K562 (cell line): ENCODE data around the gene PALM3.

Experiments used
- CBFA2T3 ChIP-seq: fragments of 450-650 bp; IDR thresholded peaks from 2 replicates; pipeline ENCODE4 v1.6.1; 2017
- CREM ChIP-seq: IDR thresholded peaks from 2 replicates; pipeline ENCODE4 v1.6.1; 2014; ENCODE audit warnings: antibody characterized with exemption, low read depth
- ESRRA ChIP-seq: fragments of 450-650 bp; IDR thresholded peaks from 2 replicates; pipeline ENCODE4 v1.6.1; 2014; ENCODE audit warnings: low read depth, mild to moderate bottlenecking, moderate library complexity, borderline replicate concordance
- FOXK1 ChIP-seq: sonication (generic); formaldehyde crosslinking; IDR thresholded peaks from 2 replicates; pipeline ENCODE4 v1.8.0; 2022; ENCODE audit warnings: missing genetic modification reagents, mild to moderate bottlenecking, borderline replicate concordance
- HNRNPL ChIP-seq: fragments of 200-400 bp; formaldehyde crosslinking; IDR thresholded peaks from 2 replicates; pipeline ENCODE4 v1.6.1; 2017; ENCODE audit warnings: low read depth, mild to moderate bottlenecking, low read length
- PTTG1 ChIP-seq: fragments of 450-650 bp; IDR thresholded peaks from 2 replicates; pipeline ENCODE4 v1.6.1; 2016; ENCODE audit warnings: low read depth, mild to moderate bottlenecking, missing genetic modification characterization, missing compliant biosample characterization
- TF ChIP-seq, protein P1 (sequence below): fragments of 450-650 bp; formaldehyde crosslinking; IDR thresholded peaks from 2 replicates; pipeline ENCODE4 v1.4.0; 2020; ENCODE audit warnings: mild to moderate bottlenecking

DNA sequence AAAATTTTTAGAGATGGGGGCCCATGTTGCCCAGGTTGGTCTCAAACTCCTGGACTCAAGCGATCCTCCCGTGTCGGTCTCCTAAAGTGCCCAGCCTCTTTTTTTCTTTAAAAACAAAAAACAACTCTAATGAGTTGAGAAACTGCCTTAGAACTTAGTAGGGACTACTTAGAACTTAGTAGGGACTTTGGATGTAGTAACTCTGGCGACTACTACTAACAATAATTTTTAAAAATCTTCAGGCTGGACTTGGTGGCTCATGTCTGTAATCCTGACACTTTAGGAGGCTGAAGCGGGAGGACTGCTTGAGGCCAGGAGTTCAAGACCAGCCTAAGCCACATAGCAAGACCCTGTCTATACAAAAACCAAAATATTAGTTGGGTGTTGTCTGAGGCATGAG, 24.2 kb upstream of the PALM3 start:
- TF ChIP-seq CBFA2T3 (no peak), FOXK1 (CRISPR knock-in tag) (no peak), PTTG1 (tag) (no peak), CREM (no peak), HNRNPL (no peak), ESRRA (no peak)
- TF ChIP-seq, protein P1, sequence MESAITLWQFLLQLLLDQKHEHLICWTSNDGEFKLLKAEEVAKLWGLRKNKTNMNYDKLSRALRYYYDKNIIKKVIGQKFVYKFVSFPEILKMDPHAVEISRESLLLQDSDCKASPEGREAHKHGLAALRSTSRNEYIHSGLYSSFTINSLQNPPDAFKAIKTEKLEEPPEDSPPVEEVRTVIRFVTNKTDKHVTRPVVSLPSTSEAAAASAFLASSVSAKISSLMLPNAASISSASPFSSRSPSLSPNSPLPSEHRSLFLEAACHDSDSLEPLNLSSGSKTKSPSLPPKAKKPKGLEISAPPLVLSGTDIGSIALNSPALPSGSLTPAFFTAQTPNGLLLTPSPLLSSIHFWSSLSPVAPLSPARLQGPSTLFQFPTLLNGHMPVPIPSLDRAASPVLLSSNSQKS: no peak
